Tibial nerve (tissue), 4 donors: ENCODE results near the gene NHEJ1.

ENCODE experiments used
- EP300 ChIP-seq, 2 donors: sonication (generic); formaldehyde crosslinking; IDR thresholded peaks; one replicate each; pipeline ENCODE4 v1.6.1; 2017; ENCODE audit warnings: antibody characterized with exemption in 2 of 2, mild to moderate bottlenecking in 1 of 2
- TF ChIP-seq, protein P1 (sequence below), 5 experiments: fragments of 200-600 bp in 3 of 5; fragments of 450-650 bp in 2 of 5; sonication (generic) in 3 of 5; IDR thresholded peaks; one replicate each; pipeline ENCODE4 v1.5.1; 2016 to 2019; ENCODE audit warnings: antibody characterized with exemption in 5 of 5, mild to moderate bottlenecking in 3 of 5, moderate library complexity in 2 of 5

DNA sequence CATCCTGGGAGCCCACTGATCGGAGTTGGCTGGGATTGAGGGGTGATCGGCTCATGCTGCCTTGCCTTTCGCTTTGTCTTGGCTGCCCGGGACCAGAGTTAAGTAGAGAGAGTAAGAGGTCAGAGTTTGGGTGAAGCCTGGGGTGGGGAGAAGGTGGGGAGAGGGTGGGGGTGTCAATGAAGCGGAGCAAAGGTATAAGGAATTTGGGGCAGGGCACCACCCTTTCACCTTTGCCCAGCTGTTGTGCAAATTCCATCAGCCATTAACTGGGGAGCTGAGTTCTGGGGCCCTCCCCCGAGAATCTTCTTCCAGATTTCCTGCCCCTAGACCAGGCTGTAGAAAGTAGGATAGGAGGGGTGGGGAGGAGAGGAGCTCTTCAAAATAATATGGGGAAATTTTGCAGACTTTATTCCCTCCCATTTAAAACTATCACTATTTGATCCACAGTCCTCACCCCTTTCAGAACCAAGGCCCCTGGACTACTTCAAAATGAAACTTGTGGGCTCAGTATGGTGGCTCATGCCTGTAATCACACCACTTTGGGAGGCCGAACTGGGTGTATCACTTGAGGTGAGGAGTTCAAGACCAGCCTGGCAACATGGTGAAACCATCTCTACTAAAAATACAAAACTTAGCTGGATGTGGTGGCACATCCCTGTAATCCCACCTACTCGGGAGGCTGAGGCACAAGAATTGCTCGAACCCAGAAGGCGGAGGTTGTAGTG is 9.5 kb upstream of the NHEJ1 start, which contains the start of gene SLC23A3:
- TF ChIP-seq, protein P1, sequence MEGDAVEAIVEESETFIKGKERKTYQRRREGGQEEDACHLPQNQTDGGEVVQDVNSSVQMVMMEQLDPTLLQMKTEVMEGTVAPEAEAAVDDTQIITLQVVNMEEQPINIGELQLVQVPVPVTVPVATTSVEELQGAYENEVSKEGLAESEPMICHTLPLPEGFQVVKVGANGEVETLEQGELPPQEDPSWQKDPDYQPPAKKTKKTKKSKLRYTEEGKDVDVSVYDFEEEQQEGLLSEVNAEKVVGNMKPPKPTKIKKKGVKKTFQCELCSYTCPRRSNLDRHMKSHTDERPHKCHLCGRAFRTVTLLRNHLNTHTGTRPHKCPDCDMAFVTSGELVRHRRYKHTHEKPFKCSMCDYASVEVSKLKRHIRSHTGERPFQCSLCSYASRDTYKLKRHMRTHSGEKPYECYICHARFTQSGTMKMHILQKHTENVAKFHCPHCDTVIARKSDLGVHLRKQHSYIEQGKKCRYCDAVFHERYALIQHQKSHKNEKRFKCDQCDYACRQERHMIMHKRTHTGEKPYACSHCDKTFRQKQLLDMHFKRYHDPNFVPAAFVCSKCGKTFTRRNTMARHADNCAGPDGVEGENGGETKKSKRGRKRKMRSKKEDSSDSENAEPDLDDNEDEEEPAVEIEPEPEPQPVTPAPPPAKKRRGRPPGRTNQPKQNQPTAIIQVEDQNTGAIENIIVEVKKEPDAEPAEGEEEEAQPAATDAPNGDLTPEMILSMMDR (IDR thresholded peaks at IDR 0.05): no peak
- TF ChIP-seq EP300 (IDR thresholded peaks at IDR 0.05): no peak
